GM18867 (cell line): ENCODE data around the gene TMEM121B.

Experiments used
- ATAC-seq: cut with Tn5 transposase; IDR thresholded peaks from one replicate; pipeline ENCODE4 v1.9.1; 2021; ENCODE audit warnings: mild to moderate bottlenecking, moderate library complexity; ENCODE audit not compliant: unreplicated experiment

TMEM121B gene

DNA sequence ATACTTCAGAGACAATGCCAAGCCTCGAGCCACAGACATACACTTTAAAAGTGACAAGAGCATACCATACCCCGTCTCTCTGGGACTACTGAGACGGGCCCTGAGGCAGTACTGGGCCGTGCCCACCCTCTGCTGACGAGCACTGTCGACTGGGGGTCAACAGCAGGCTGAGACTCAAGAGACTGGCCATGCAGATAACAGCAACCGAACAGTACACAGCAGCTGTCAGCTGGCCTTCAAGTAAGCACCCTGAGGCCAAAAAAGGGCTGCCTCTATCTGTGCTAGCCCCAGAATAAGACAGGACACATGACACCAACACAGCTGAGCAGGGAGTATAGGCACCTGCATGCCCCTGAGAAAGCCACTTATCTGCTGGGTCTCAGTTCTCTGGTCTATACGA is 18.9 kb upstream of the TMEM121B start:
- no peak for ATAC-seq

DNA sequence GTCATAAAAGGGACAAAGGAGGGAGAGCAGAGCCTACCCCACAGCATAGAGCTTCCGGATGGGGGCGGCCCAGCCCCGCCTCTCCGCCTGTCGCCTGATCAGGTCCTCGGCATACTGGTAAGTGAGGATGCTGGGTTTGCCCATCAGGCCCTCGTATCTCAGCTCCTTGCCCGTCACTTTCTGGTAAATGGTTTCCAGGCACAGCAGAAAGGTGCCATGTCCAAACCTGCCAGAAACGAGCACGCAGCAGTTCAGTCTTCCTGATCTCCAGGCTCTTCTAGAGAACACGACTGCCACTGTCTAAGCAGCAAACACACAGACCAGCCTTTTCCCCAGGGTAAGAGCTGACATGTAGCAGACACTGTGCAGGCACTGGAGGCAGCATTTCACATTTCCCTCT is 17.4 kb upstream of the TMEM121B start:
- no peak for ATAC-seq

DNA sequence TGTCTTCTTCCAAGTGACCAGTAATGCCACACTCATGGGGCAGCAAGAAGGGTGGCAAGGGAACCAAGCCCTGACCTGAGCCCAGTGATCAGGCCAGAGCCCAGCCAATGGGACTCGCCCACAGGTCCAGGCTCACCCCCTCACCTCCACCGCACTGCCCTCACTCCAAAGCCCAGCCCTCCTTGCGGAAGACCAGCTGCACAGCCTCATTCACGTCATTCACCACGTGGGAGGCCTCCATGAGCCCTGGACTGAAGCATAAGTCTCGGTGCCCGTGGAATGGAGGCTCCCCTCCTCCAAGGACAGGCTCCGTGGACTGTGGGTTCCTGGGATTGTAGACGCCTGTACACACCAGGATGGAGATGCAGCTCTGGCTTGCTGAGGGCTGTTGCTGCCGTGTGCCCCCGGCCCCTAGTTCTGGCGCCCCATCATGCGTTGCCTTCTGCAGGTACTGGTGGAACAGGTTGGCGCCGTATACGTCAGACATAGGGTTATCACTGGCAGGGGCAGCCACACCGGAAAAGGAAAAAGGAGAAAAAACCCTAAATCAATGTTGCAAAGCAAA is 16.8 kb upstream of the TMEM121B start:
- no peak for ATAC-seq

DNA sequence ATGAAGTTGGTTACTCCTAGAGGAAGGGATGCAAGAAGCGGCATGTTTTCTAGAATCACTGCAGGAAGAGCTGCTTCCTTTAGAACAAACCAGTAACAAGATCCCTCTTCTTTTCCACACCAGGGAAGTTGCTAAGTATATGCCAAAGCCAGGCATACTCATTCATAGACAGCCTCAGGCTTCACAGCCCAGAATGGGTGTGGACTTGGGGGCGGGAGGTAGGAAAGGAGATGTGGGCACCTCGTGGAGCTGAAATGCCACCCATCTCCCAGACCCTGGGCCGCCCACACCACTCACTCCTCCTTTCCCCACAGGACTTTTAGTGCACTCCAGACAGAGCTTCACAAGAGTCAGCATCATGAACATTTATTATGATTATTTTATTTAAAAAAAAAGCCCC is 16.0 kb upstream of the TMEM121B start:
- no peak for ATAC-seq

DNA sequence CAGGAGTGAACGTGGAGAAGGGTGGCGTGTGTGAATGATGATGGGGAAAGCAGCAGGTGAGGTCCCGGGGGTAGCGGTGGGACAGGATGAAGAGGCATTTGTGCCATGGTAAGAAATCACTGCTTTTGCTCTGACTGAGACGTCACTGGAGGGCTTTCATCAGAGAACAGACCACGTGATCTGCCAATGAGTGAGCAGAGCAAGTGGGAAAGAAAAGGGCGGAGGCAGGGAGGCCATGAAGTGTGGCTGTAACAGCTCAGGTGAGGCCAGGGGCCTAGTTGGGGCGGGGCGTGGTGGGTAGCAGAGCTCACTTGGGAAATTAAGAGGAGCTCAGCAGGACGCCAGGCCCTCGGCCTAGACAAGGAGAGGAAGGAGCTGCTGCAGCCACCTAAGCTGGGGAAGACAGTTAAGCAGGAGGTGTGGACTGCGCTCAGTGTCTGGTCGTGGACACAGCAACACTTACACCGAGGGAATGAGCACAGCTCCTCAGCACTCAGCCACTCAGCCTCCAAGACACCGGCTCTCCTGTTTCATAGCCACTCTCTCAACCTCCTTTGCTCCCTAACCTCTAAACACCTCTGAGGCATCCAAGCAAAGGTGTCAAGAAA is 14.1 kb upstream of the TMEM121B start:
- ATAC-seq = no peak

DNA sequence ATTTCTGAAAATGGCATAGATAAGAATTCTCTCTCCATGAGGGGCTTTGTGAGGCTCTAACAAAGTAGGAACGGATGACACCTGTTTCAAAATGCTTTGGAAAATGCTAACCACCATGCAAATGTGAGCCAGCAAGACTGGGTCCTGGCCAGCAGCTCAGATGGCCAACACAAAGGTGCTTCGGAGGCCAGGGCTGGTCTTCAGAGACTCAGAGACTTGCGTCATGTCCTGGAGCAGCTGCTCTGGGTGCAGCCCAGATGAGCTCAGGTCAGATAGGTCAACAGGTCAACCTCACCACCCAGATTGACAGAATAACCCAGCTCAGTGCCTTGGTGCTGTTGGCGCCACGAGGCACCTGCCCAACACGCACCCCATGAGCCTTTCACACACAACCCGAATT is 12.0 kb upstream of the TMEM121B start:
- no peak for ATAC-seq

DNA sequence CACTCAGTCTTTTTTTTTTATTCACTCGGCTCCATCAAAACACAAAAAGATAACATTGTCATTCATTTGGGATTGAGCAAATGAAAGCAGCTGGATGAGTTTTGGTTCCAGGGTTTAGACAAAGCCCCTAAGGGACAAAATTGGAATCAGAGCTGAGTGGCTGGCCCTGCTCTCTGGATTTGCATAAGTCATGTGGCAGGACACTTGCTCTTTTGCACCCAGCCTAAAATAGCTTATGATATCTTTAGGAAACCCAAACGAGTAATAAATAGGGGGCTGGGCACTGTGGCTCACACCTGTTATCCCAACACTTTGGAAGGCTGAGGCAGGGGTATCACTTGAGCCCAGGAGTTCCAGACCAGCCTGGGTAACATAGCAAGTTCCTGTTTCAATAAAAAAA is 11.0 kb upstream of the TMEM121B start:
- no peak for ATAC-seq

DNA sequence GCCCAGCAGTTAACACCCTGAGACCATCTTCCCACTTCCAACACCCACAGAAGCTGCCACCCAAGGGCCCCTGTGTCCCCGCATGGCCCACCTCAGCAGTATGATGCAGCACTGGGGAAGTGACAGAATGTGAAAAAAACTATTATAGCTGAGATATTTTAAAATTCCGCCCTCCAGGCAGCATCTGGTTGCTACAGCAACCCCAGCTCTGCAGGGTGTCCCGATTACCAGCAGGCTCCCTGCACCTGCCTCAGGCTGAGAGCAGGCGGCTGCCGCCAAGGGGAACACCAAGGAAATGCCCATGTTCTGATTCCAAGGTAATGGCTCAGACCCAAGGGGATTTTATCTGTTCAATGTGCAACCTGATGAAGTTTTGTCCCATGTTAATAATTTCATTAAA is 10.5 kb upstream of the TMEM121B start:
- no peak for ATAC-seq

DNA sequence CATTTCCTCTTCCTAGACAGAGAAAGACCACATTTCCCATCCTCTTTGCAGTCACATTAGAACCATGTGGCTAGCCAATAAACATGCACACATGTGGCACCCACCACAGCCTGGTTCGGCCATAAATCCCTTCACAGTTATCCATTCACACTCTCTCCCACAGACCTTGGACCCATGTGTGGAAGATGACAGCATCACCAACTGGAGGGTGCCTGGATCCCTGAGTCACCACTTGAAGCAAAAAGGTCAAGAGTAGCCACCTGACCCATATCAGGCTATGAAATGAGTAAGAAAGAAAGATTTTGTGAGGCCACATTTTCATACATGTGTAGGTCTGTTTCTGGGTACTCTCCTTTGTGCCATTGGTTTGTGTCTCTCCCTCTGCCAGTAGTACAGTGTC is 9.0 kb upstream of the TMEM121B start:
- no peak for ATAC-seq

DNA sequence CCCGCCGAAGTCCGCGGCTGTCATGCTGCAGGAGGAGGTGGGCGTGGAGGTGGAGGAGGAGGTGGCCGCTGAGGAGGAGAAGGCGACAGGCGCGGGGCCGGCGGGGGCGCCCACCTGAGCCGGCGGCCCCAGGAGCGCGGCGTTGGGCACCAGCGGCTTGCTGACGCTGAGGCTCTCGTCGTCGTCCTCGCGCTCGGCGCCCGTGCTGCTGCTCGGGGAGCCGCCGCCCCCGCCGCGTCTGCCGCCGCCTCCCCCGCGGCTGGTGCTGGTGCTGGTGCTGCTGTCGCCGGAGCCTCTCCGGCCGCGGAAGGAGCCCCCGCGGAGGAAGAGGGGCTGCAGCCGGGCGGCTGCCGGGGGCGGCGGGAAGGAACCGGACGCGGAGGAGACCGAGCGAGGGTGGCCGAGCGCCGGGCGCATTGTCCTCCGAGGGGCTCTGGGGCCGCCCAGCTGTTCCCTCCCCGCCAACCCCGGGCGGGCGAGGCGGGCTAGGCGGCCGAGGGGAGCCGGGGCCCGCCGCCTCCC is 388 bp downstream of the TMEM121B start:
- no peak for ATAC-seq

DNA sequence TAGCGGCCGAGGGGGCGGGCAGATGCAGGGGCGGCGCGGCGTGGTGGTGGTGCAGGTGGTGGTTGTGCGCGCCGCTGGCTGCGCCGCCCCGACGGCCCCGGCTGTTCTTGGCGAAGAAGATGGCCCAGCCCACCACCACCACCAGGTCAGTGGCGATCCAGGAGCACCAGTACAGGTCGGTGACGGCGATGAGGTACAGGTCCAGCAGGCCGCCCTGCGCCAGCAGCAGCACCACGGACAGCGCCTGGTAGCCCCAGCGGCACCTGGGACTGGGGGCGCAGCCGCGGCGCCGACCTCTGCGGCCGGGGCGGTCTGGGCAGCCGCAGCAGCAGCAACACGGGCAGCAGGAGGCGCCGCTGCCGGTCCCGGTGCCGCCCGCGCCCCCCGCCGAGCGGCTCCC is 879 bp downstream of the TMEM121B start:
- no peak for ATAC-seq

DNA sequence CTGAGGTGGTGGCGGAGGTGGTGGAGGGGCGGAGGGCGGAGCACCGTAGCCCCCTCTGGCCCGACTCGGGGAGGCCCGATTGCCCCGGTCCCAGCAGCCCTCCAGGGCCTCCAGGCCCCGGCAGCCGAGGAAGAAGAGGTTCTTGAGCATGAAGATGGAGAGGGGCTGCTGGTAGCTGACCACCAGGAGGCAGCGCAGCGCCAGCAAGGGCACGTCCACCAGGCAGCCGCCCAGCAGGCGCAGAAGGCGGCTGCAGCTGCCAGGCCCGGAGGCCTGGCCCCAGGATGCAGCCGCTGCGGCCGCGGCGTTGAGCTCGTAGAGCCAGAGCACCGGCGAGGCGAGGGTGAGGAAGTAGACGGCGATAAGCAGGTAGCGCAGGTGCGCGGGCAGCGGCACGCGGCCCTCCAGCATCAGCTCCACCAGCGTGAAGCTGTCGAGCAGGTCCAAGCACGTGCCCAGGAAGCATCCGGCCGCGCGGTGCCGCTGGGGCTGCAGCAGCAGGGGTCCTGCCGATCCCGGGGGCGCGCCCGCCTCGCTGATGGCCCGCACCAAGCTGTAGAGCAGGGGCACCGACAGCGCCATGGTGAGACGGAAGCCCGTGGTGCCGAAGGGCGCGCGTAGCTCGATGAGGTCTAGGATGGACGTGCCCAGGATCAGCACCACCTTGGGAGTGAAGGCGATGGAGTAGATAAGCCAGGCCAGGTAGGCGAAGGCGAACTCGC is 1.5 kb downstream of the TMEM121B start:
- no peak for ATAC-seq

DNA sequence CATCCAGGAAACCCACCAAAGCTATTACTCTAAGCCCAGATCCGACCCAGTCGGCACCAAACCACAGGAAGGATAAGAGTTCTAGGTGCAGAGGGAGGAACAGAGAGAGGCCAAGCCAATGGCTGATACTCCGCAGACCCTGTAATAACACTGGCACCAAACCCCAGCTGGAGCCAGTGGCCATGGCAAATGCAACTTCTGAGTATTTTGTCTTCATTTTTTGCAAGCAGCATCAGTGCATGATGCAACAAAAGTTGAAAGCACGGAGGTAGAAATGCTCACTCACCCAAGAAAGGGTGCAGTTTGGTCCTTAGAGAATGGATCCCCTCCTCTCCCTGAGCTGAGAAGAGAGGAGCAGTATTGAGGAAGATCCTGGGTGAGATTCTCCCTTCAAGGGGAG is 2.8 kb downstream of the TMEM121B start:
- no peak for ATAC-seq

DNA sequence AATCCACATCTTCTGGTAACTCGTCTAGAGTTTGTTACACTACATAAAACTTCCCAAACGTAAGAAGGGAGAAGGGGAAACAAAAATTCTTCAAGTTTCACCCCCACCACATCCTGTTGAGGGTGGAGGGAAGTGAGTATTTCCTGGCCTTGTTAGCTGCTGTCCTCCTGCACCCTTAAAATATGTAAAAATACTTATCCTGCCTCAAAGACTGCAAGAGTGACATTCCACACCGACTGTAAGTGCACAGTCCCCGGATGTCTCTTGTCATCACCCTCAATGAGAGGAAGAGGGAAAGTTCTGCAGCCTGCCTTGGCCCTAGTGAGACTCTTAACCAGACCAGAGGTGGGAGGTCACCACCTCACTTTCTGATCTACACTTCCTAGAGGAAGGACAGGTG is 3.3 kb downstream of the TMEM121B start:
- ATAC-seq = no peak

DNA sequence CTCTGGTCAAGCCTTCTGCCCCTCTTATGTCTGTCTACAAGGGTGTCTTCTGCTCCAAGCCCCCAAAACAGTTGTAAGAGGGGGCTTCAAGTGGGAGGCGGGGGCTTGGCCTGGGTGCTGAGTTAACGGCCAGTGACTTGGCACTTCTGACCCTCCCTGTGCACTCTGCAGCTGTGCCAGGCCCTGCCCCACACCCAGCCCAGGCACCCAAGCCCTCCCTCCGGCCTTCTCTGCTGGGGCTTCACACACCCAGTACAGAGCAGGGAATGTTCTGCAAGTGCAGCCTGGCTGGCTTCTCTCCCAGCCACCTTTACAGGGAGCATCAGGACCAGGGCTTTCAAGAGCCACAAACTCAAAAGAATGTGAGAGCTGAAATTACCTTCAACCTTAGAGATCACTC is 3.8 kb downstream of the TMEM121B start:
- ATAC-seq = no peak

DNA sequence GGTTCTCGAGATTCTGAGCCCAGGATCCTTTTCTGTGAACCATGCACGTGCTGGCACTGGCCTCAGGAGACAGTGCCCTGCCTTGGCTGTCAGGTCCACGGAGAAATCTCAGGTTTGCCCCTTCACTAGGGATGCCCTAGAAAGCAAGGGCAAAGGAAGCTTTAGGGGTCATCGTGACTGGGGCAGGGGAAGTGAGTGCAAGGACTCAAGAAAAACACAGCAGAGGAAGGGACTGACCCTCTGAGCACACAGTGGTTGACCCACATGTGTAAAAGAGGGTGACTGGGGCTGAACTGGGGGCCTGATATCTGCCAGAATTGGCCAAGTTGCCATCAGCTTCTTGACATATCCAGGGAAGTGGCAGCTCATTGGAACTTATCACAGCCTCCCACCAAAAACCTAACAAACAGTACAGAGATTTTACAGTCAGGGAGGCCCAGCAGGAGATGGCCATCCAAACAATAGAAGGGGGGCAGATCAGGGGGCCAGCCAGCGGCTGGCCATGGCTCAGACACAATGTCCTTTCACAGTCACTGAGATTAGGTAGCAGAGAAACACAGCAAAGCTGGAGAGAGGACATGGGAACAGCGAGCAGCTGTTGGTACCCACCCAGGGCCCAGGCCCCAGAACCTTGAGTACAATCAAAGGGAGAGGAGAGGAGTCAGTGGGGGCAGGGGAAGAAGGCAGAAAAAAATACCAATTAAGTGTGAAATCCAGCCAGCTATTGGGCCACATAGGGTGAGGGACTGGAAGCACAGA is 4.4 kb downstream of the TMEM121B start:
- no peak for ATAC-seq

DNA sequence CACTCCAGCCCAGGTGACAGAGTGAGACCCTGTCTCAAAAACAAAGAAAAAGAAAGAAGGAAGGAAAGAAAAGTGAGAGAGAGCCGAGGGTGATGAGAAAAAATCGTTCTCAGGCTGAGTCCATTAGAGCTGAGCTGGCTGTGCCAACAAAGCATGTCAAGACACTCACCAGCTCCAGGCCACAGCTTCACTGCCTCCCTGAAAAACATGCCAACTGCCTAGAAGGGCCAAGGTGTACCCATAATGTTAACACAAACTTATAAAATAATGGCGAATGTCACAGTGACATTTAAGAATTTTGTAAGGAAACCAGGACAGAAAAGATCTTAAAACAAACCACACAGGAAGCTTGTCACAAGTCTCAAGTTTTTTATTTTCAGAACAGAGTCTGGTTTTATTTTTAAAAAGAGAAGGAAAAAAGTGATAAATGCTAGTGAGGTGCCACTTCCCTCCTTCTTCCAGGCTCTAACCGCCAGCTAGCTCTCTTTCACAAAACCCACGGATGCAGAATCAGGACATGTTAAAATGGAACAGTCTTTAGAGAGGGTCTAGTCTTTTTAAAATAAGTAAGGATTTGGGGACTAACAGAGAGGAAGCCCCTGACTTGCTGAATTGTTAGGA is 5.1 kb downstream of the TMEM121B start:
- no peak for ATAC-seq

DNA sequence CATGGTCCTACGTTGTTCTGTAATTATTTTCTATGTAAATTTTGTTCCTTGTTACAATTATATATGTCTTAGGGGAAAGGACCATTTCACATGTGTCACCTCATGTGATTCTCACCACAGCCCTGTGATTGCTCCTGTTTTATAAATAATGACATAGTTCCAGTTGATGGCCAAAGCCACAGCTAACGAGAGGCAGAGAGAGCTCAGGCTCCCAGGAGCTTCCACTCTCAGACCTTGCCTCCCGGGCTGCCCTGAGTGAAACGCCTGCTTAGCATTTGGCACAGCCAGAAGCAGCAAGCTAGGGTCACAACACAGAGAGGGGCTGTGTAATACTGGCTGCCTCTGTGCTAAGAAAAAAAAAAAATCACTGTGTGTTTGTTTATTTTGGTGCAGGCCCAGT is 5.9 kb downstream of the TMEM121B start:
- ATAC-seq = no peak

DNA sequence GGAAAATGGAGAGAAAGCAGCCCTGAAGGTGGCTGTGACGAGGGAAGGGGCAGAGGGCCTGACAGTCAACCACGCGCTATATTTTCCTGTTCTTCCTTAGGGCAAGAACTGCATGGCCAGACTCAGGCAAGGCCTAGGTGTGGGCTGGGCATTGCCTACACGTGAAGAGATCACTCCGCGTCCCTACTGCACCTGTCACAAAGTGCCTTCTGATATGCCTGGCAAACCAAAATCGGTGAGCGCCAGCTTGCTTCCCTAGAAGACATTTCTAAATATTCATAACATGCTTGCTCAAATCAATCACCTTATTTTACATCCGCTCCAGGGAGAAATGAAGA is 6.3 kb downstream of the TMEM121B start:
- no peak for ATAC-seq

DNA sequence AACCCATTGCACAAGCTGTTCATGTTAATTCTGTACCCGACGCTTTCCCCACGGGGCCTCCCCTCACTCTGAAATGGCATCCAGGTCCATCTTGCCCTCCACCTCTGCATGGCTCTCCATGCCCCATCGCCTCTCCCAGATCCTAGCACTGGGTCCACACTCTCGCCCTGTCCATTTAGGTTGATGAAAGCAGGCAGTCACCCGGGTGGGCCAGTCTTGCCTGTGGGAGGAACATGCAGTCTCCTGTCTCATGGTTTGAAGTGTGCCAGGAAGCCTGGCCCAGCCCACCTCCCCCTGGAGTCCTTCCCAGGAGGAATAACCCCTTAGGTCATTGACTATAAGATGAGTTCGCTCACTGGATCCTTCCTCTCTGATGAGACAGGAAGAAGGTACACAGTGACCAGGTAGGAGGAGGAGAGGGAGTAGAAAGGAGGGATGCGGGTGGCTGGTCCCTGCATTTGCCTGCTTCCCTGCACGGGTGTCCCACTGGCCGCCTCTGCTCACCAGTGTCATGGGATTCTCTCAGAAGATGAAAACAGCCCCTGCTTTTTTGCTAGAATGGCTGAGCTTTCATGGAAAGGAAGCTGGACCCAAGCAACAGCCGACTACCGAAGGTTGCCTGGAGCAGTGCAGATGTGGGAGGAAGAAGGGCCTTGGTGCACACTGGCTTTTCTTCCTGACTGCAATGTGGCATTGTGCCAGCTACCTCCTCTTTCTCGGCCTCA is 6.8 kb downstream of the TMEM121B start:
- ATAC-seq = no peak

DNA sequence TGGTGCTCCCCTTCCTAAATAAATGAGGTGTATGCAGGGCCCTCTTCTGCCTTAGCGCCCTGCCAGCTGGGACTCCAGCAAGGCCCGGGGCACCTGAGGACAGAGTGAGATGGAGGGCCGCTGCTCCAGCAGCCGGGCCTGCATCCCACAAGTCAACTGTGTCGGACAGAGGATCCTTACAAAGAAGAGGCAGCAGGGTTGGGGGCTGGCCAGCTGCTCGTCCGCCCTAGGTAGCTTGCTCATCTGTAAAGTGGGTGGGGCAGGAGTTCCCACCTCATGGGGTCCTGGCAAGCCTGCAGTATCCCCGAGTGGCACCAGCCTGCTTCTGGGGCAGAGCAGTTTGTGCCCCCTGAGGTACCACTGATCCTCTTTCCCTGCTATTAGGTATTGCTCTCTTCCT is 7.6 kb downstream of the TMEM121B start:
- ATAC-seq = no peak
